ENCODE measurements around the gene DNAH12. TPM values are rescaled to one million over a fixed set of nuclear protein-coding genes. Genes with fewer than 3 reads are reported as not detected.

DNAH12 gene
- total and polyA plus RNA-seq, 4 donors, result 0.05 to 0.08 (median 0.08) TPM; not detected in 1

GRCh38 chr3:57386307-57386706, 157.8 kb downstream of the DNAH12 start:
- Histone ChIP-seq H3K27ac (ENCODE audit: low read depth in 1 of 2, low read length in 2 of 2) (no peak overlapping the region), H3K4me1 (ENCODE audit: control insufficient read depth in 4 of 4, insufficient read depth in 4 of 4, low read length in 3 of 4) (no peaks in the 10 kb centered on the region), H3K9ac (ENCODE audit: low read depth in 1 of 2, low read length in 2 of 2) (no peak overlapping the region), H3K4me3 (ENCODE audit: low read depth in 1 of 3, low read length in 3 of 3) (no peak overlapping the region), H3K27me3 (ENCODE audit: control insufficient read depth in 4 of 4, insufficient read depth in 4 of 4, low read length in 3 of 4) (no peaks in the 10 kb centered on the region), H3K9me3 (ENCODE audit: control insufficient read depth in 4 of 4, low read length in 3 of 4) (no peaks in the 10 kb centered on the region), H3K36me3 (ENCODE audit: control insufficient read depth in 4 of 4, insufficient read depth in 3 of 4, low read depth in 1 of 4, low read length in 3 of 4) (no peaks in the 10 kb centered on the region)
- 95% methylated on average over 4 of the region's 4 CpGs for WGBS
- TF ChIP-seq RAD21 (IDR thresholded peaks at IDR 0.05) (no peak), NR2F2 (IDR thresholded peaks at IDR 0.05) (no peak), CTCF (IDR thresholded peaks at IDR 0.05; ENCODE audit: low read depth, low read length, missing input control) (no peak), TAF1 (conservative IDR thresholded peaks at IDR 0.05) (no peak), JUND (IDR thresholded peaks at IDR 0.05) (no peak), HNF4A (conservative IDR thresholded peaks at IDR 0.05) (no peak), ZBTB33 (IDR thresholded peaks at IDR 0.05) (no peak), YY1 (IDR thresholded peaks at IDR 0.05) (no peak), ATF3 (IDR thresholded peaks at IDR 0.05) (no peak), FOXA1 (IDR thresholded peaks at IDR 0.05) (no peak), RXRA (IDR thresholded peaks at IDR 0.05) (no peak), HNF4G (IDR thresholded peaks at IDR 0.05) (no peak), FOXA2 (IDR thresholded peaks at IDR 0.05) (no peak), MAX (IDR thresholded peaks at IDR 0.05) (no peak)
- no peak for DNase-seq (ENCODE audit: low spot score)

- Histone ChIP-seq H3K4me1 (ENCODE audit: control insufficient read depth in 4 of 4, insufficient read depth in 4 of 4, low read length in 3 of 4) (no peaks in the 10 kb centered on the region), H3K27me3 (ENCODE audit: control insufficient read depth in 4 of 4, insufficient read depth in 4 of 4, low read length in 3 of 4) (no peaks in the 10 kb centered on the region), H3K27ac (ENCODE audit: low read depth in 1 of 2, low read length in 2 of 2) (no peak overlapping the region), H3K4me3 (ENCODE audit: low read depth in 1 of 3, low read length in 3 of 3) (no peak overlapping the region), H3K36me3 (ENCODE audit: control insufficient read depth in 4 of 4, insufficient read depth in 3 of 4, low read depth in 1 of 4, low read length in 3 of 4) (no peaks in the 10 kb centered on the region), H3K9ac (ENCODE audit: low read depth in 1 of 2, low read length in 2 of 2) (no peak overlapping the region), H3K9me3 (ENCODE audit: control insufficient read depth in 4 of 4, low read length in 3 of 4) (no peaks in the 10 kb centered on the region)
- TF ChIP-seq REST (IDR thresholded peaks at IDR 0.05) (no peak), HNF4A (conservative IDR thresholded peaks at IDR 0.05) (peak; percentile 36 to 50), RXRA (IDR thresholded peaks at IDR 0.05) (peak in 1 of 2 donors; percentile 22)
- WGBS, result 50% methylated on average over 5 of the region's 5 CpGs
- no peak for DNase-seq (ENCODE audit: low spot score)
Observed at GRCh38 chr3:57385498-57385897, 158.6 kb downstream of the DNAH12 start.
